DMS 273 (cell line): ENCODE data around the gene ASB18.
"Not testable (repeated sequence)": the region's sequence is repeated elsewhere in the genome, so short reads cannot be mapped to it uniquely, and the experiment has no call there.

ENCODE experiments used
- DNase-seq: peaks from one replicate; lab custom pipeline; 2025; ENCODE audit not compliant: unreplicated experiment; lab: John Stamatoyannopoulos, UW

Gene ASB18

GRCh38 chr2:236264256-236264655, at the start of gene ASB18:
Gene ASB18, minus strand, starts transcription at chr2:236264406. Its CDS starts 61 bp downstream, at chr2:236264345.
- no peak for DNase-seq

GRCh38 chr2:236311286-236311685, 47.1 kb upstream of the ASB18 start:
- no peak for DNase-seq

GRCh38 chr2:236309669-236310029, 45.4 kb upstream of the ASB18 start:
- peak; percentile 39 for DNase-seq

GRCh38 chr2:236308855-236309668, 44.9 kb upstream of the ASB18 start:
- DNase-seq, result no peak

- no peak for DNase-seq
Measured at GRCh38 chr2:236307641-236308040, 43.4 kb upstream of the ASB18 start.

- no peak for DNase-seq
Measured at GRCh38 chr2:236306825-236307540, 42.8 kb upstream of the ASB18 start.

GRCh38 chr2:236305964-236306605, 41.9 kb upstream of the ASB18 start:
- no peak for DNase-seq

GRCh38 chr2:236305531-236305930, 41.3 kb upstream of the ASB18 start:
- no peak for DNase-seq

- no peak for DNase-seq
Measured at GRCh38 chr2:236303935-236304334, 39.7 kb upstream of the ASB18 start.

- no peak for DNase-seq
Measured at GRCh38 chr2:236302555-236302954, 38.3 kb upstream of the ASB18 start.

GRCh38 chr2:236298924-236299475, 34.8 kb upstream of the ASB18 start:
- DNase-seq, result no peak

- no peak for DNase-seq
Measured at GRCh38 chr2:236295481-236295880, 31.3 kb upstream of the ASB18 start.

- no peak for DNase-seq
Measured at GRCh38 chr2:236294647-236295046, 30.4 kb upstream of the ASB18 start.

GRCh38 chr2:236293241-236293810, 29.1 kb upstream of the ASB18 start:
- DNase-seq, result no peak

GRCh38 chr2:236291911-236292310, 27.7 kb upstream of the ASB18 start:
- DNase-seq, result no peak

- DNase-seq, result no peak
Measured at GRCh38 chr2:236291476-236291875, 27.3 kb upstream of the ASB18 start.

GRCh38 chr2:236290742-236291425, 26.7 kb upstream of the ASB18 start:
- no peak for DNase-seq

- DNase-seq, result no peak
Measured at GRCh38 chr2:236289766-236290462, 25.7 kb upstream of the ASB18 start.

- not testable (repeated sequence) for DNase-seq
Measured at GRCh38 chr2:236288373-236288772, 24.2 kb upstream of the ASB18 start.

- no peak for DNase-seq
Measured at GRCh38 chr2:236287656-236288055, 23.4 kb upstream of the ASB18 start.
